Posterior vena cava (tissue), 2 donors: ENCODE results near the gene PPAN. TPM values are rescaled to one million over a fixed set of nuclear protein-coding genes. Genes with fewer than 3 reads are reported as not detected.

Experiments used
- DNase-seq: peaks from one replicate; pipeline ENCODE4 v3.0.0-alpha.2; 2020; ENCODE audit warnings: low spot score
- intact Hi-C, 2 donors: fragments of 100-400 bp; cut with DNase I; formaldehyde crosslinking; loops; one replicate each; pipeline versions ENCODE4 v1.14.1 to v1.14.2; 2022 to 2023
- total RNA-seq, 2 donors: library from RNA; stranded (reverse); fragmentation: NEBNext Ultra II Directional; extraction: Animal tissue kit (Norgen Biotek cat#: 25700); gene quantifications; one replicate each; pipeline ENCODE4 v1.2.1, GENCODE V29; 2021
- donor health status: DM: yes; HTN: yes; CAD: no.
- donor health status: DM: yes; HTN: yes; CAD: no.

The PPAN gene
- total RNA-seq, 2 donors from 2014 or later, result 21.9 to 27.8 TPM

GRCh38 chr19:10134040-10134439, 27.9 kb downstream of the PPAN start:
- intact Hi-C loops, result no loop called here
- no peak for DNase-seq

- no peak for DNase-seq
- intact Hi-C loops, result no loop called here
These were observed 29.6 kb downstream of the PPAN start for GRCh38 chr19:10135551-10136334.

DNA sequence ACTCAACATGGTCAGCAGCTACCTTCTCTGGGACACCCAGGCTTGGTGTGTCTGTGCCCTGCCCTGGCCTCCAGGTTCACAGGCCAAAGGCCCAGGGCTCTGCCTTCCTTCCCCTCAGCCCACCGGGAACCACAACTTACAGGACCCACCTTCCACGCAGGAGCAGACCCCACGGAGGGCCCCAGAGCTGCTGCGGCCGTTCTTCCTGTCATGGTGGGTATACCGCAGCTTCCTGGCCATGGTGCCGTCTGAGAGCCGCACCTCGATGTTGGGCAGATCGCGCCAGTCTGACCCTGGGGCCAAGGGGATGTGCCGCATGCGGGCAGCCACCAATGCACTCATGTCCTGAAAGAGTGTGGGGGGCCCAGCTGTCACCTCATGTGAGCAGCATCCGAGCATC, 30.8 kb downstream of the PPAN start:
- DNase-seq, result no peak
- intact Hi-C loops, result no loop called here

- intact Hi-C loops, result no loop called here
- no peak for DNase-seq
These were observed 31.9 kb downstream of the PPAN start for GRCh38 chr19:10137751-10138682.

- no peak for DNase-seq
- intact Hi-C loops, result no loop called here
These were observed 33.0 kb downstream of the PPAN start for GRCh38 chr19:10138879-10139795.

GRCh38 chr19:10139952-10140351, 33.8 kb downstream of the PPAN start:
- DNase-seq, result no peak
- intact Hi-C loops, result no loop called here

DNA sequence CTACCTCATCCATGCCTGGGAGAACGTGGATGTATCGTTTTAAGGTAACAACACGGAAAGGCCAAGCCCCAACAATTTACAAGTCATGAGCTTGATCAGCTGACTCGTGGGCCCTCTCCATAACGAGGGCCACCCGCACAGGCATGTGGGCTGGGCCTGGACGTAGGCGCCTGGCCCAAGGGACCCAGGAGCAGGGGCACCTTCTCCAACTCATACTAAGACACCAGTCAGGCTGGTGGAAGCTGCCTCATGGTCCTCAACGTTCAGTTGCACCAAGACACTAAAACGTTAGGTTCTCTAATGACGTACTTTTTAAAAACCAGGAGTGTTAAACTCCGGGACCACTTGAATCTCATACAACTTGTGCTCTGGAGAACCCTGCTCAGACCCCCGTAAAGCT, 35.3 kb downstream of the PPAN start:
- intact Hi-C loops, result no loop called here
- no peak for DNase-seq

- intact Hi-C loops, result no loop called here
- DNase-seq, result no peak
These were observed 35.8 kb downstream of the PPAN start for GRCh38 chr19:10141973-10142372.

DNA sequence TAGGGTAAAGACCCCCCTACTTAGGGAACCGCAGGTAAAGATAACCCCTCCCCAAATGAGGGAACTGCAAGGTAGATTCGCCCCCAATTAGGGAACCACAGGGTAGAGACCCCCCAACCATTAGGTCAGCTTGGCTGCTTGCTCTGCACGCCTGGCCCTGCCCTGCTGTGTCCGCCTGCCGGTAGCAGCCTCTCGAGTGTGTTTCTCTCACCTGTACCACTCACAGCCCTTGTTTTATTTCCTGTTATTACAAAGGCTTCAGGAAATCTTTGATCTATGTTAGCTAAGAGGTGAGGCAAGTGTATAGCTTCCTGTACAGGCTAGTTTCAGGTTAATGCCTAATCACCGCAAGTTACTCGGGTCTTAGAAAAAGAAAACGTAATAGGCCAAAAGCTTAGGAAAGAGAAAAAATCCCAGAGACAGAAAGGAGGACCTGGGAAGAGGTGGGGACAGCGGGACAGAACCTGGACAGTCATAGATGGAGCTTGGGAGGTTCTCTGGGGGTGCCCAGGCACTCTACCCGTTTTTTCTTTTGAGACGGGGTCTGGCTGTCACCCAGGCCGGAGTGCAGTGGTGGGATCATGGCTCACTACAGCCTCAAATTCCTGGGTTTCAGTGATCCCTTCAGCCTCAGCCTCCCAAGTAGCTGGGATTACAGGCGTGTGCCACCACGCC, 36.7 kb downstream of the PPAN start:
- intact Hi-C loops, result no loop called here
- DNase-seq, result no peak

DNA sequence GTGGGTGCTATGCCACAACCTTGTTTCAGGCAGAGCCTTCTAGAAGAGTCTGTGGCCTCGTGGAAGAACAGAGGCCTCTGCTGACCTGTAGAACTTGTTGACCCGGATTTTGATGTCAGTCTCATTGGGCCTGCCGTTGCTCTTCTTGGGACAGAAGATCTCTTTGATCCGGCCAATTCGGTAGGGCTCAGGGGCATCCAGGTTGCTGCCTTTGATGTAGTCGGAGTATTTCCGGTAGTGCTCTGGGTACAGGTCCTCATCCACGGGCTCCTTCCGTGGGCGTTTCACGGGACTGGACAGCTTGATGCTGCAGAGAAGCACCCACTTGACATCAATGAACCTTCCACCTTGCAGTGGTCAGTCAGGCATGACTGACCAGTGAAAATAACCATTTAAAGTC, 37.5 kb downstream of the PPAN start:
- DNase-seq, result no peak
- intact Hi-C loops, result no loop called here

DNA sequence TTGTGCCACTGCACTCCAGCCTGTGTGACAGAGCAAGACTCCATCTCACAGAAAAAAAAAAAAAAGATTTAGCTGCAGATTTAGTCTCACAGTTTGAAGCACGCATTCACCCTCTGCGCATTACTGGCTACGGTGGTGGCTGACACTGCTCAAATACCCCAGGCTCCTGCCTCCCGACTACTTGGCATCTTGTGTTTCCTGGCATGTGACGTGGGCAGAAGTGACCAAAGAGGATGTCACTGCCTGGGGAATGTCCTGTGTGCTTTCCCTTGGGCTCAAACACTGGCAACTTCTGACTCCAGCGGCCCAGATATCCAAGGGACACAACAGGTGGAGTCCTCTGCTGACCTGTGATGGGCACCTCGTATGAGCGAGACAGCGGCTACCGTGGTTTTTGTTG, 38.2 kb downstream of the PPAN start:
- intact Hi-C loops, result no loop called here
- DNase-seq, result no peak

GRCh38 chr19:10145031-10145430, 38.9 kb downstream of the PPAN start:
- no peak for DNase-seq
- intact Hi-C loops, result no loop called here

GRCh38 chr19:10146142-10146541, 40.0 kb downstream of the PPAN start:
- intact Hi-C loops, result no loop called here
- no peak for DNase-seq

GRCh38 chr19:10149427-10149826, 43.3 kb downstream of the PPAN start:
- no peak for DNase-seq
- intact Hi-C loops, result no loop called here

DNA sequence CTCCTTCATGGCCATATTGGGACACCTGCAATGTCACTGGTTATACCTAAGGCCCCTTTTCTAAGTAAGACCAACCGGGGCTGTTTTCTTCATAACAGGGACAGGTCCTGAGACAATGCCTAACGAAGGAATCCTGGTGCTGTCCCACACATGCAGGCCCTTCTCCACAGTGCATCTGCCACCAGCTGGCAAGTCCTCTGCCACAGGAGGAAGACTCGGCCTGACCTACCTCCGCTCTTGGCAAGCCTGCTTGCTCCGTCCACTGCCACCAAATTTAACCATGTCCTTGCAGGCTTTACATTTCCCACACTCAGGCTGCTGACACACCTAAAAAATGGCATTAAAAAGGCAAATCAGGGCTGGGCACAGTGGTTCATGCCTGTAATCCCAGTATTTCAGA, 45.4 kb downstream of the PPAN start:
- intact Hi-C loops, result no loop called here
- DNase-seq, result no peak

DNA sequence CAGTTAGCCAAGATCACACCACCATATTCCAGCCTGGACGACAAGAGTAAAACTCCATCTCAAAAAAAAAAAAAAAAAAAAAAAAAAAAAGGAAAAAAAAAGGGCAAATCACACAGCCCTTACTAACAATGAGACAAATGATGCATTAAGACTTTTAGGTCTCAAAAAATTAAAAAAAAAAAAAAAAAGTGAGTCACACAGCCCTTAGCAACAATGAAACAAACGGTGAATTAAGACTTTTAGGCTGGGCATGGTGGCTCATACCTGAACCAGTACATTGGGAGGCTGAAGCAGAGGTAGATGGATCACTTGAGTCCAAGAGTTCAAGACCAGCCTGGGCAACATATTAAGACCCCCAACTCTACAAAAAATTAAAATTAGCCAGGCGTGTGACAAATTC, 45.9 kb downstream of the PPAN start:
- intact Hi-C loops, result no loop called here
- DNase-seq, result no peak

- intact Hi-C loops, result no loop called here
- no peak for DNase-seq
These were observed 49.7 kb downstream of the PPAN start for GRCh38 chr19:10155839-10156238.

GRCh38 chr19:10158071-10158470, 51.9 kb downstream of the PPAN start:
- no peak for DNase-seq
- intact Hi-C loops, result no loop called here

DNA sequence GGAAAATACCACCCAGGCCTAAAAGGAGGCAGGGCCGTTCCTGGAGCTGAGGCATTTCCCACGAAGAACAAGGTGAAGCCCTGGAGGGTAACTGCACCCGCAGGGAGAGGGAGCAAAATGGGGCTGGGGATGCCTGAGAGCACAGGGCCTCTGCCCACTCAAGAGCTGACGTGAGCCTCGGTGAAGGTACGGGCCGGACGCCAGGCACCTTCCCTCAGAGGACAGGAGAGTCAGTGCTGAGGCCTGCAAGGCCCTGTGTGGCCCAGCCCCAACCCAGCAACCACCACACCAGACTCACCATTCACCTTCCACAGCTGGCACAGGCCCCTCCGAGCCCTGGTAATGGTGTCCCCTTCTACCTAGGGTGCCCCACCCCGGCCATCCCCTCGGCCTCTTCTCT, 52.3 kb downstream of the PPAN start:
- intact Hi-C loops, result no loop called here

More for the DNA sequence above, 52.3 kb downstream of the PPAN start:
- DNase-seq, result no peak
